HG03135 (cell line): ENCODE data around the gene EFCAB11.

Experiments used
- ATAC-seq: cut with Tn5 transposase; IDR thresholded peaks from one replicate; pipeline ENCODE4 v1.9.1; 2021; ENCODE audit warnings: mild to moderate bottlenecking, moderate library complexity; ENCODE audit not compliant: unreplicated experiment

EFCAB11 gene

GRCh38 chr14:89775946-89776345 lies 178.6 kb downstream of the EFCAB11 start:
- ATAC-seq: no peak

- no peak for ATAC-seq
Observed at GRCh38 chr14:89775151-89775550, 179.4 kb downstream of the EFCAB11 start.

DNA sequence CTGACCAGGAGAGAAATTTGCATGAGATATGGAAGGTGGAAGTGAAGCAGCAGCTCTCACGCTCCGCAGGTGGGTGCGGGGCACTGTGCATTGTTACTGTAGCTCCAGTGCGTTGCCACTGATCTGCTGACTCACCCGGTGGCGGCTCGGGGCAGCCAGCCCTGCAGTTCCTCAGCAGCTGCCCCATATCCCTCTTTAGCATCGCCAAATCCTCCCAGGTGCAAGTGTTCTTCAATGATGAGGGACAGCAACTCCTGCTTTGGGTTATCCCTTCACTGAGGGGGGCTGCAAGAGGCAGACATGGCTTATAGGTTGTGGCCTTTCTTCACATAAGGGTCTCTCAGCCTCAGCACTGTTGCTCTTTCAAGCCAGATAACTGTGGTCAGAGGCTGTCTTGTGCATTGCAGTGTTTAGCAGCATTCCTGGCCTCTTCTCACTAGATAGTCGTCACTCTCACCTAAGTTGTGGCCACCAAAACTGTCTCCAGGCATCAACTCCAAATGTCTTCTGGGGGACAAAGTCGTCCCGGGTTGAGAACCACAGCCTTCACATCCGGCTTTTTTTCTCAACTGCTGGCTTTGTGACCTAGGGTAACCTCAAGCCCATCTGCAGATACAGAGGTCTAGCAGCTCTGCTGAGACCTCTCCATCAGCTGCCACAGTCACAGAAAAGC lies 180.8 kb downstream of the EFCAB11 start:
- peak; percentile 81 for ATAC-seq

DNA sequence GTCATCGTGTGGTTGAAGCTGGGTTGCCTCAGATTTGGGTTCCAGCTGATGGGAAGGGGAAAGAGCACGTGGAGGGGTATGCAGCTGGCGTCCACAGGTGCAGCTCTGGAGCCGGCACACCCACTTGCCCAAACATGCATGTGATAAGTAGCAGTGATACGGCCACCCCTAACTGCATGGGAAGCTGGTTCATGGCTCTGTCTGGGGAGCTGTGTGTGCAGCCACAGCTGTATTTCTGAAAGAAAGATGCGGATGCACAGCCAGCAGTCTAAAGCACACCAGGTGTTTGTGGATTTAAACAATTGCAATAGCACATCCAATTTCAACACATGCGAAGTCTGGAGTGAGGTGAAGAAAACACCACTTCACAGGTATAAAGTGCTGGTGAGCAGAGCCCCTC lies 181.4 kb downstream of the EFCAB11 start:
- ATAC-seq: peak; percentile 32

DNA sequence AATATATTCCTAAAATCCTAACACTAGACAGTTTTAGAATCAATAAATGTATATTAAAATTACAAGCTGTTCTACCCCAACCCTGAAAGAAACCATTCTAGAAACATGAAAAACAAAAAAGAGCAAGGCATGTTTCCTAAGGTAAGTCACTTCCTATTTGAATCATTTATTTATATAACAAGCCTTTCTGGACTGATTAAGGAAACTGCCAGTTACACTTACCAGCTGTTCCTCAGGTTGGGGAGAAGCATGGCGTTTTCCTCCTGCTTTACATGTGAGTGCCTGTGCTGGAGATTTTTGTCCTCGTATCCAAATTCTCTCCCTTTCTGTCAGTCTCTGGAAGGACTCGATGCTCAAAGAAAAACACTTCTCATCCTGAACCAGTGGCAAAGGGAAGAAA lies 183.3 kb downstream of the EFCAB11 start:
- no peak for ATAC-seq

GRCh38 chr14:89767861-89768268 lies 186.7 kb downstream of the EFCAB11 start:
- peak; percentile 69 for ATAC-seq

GRCh38 chr14:89767131-89767530 lies 187.4 kb downstream of the EFCAB11 start:
- ATAC-seq: no peak

GRCh38 chr14:89765346-89765745 lies 189.2 kb downstream of the EFCAB11 start:
- ATAC-seq: no peak

DNA sequence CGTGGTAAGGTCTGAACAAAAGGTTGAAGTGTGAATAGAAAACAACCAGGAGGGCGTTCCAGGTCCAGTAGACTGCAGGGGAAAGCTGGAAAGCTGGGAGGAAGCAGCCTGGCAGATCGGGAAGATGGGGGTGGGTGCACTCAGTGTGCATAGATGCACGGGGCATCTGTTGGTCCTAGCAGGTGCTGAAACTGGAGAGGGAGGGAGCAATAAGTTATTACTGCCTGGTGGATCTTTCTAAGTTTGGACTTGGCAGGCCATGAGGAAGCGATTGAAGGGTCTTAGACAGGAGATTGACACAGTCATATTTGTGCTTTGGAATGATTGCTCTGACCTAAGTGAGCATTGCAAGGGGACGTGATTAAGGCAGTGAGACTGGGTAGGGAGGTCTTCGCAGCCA lies 194.4 kb downstream of the EFCAB11 start:
- no peak for ATAC-seq

DNA sequence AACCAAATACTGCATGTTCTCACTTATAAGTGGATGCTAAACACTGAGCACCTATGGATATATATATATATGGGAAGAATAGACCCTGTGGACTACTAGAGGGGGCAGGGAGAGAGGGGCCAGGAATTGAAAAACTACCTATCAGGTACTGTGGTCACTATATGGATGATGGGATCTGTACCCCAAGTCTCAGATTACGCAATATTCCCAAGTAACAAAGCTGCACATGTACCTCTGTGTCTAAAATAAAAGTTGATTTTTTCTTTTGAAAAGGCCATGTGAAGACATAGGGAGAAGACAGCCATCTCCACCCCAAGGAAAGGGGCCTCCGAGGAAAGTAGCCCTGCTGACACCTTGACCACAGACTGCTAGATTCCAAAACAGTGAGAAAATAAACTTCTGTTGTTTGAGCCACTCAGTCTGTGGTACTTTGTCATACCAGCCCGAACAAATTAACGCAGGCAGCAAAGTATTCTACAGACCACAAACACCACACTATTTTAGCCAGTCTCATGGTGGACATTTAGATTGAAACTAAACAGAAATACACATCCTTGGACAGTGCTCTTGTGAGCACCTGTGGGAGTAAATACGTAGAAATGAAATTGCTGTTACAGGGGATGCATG lies 197.1 kb downstream of the EFCAB11 start:
- no peak for ATAC-seq

- ATAC-seq: no peak
Observed at GRCh38 chr14:89755816-89756215, 198.7 kb downstream of the EFCAB11 start.

GRCh38 chr14:89753828-89754412 lies 200.6 kb downstream of the EFCAB11 start:
- ATAC-seq: no peak

- no peak for ATAC-seq
Observed at GRCh38 chr14:89750908-89751392, 203.6 kb downstream of the EFCAB11 start.

DNA sequence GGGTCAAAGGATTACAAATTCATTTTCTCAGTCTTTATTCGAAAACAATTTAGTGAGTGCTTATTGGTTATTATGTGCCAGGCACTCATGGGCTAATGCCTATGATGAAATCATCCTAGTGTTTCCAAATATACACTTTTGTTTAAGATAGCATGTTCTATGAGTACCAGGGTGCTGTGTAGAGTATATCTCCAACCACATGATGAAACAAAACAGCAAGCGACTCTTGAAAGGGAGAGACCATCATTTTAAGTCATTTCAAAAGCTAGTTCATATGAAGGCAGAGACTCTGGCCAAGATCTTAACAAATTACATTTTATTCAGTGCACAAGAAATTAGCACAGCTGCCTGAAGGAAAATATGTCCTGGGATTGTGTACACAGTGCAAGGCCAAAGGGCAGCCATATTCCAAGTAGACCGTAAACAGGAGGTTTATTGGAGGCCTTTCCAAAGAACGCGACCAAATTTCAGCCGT lies 204.2 kb downstream of the EFCAB11 start:
- no peak for ATAC-seq

- ATAC-seq: no peak
Observed at GRCh38 chr14:89748004-89748403, 206.5 kb downstream of the EFCAB11 start.

DNA sequence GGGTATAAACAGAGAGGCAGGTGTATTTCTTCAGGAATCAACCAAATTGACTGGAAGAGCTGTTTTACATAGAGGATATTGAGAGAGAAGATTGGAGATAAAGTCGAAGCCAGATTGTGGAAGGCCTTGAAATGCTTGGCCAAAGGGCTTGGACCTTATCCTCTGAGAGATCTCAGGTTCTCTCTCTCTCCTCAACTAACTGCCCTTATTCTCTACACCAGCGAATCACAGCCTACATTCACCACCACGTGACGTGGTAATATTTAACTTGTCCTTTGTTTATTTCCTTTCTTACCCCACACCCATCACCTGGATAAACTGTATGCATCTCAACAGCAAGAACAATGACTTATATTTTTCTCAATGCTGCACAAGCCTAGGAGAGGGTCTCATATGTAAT lies 207.4 kb downstream of the EFCAB11 start:
- ATAC-seq: no peak

- ATAC-seq: no peak
Observed at GRCh38 chr14:89746654-89747053, 207.9 kb downstream of the EFCAB11 start.

DNA sequence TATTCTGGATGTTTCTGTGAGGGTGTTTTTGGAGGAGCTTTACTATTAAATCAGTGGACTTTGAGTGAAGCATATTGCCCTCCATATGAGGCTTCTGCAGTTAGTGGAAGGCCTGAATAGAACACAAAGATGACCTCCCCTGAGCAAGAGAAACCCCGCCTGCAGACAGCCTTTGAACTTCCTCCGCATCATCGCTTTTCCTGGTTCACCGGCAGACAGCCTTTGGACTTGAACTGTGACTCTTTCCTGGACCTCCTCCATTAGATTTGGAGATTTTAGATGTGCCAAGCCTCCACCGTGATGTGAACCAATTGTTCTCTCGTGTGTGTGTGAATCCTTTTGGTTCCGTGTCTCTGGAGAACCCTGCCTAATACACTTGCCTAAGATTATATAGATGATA lies 208.4 kb downstream of the EFCAB11 start:
- ATAC-seq: no peak
